Vagina (tissue), 2 donors: Measurements from ENCODE around the gene LIMK2. TPM values are rescaled to one million over a fixed set of nuclear protein-coding genes. Genes with fewer than 3 reads are reported as not detected.
A peak's percentile ranks its signal among the peaks of the same experiment; 100 is the strongest.

ENCODE experiments used
- DNase-seq, 2 donors: peaks; one replicate each; pipeline ENCODE4 v3.0.0-alpha.2; 2017; ENCODE audit errors: extremely low spot score in 2 of 2
- H3K27ac ChIP-seq: fragments of 200-600 bp; sonication (generic); one replicate; pipeline ENCODE4 v1.5.1; 2019
- H3K27me3 ChIP-seq: fragments of 200-600 bp; sonication (generic); one replicate; pipeline ENCODE4 v1.5.1; 2019
- H3K36me3 ChIP-seq, 2 donors: fragments of 200-600 bp; sonication (generic); one replicate each; pipeline ENCODE4 v1.5.1; 2017 to 2019
- H3K4me1 ChIP-seq: fragments of 200-600 bp; sonication (generic); one replicate; pipeline ENCODE4 v1.5.1; 2019
- H3K4me3 ChIP-seq, 2 donors: fragments of 200-600 bp; sonication (generic); 1 replicate in 1 of 2; 2 replicates in 1 of 2; pipeline ENCODE4 v1.5.1; 2016 to 2019
- H3K9me3 ChIP-seq: fragments of 200-600 bp; sonication (generic); one replicate; pipeline ENCODE4 v1.5.1; 2019
- CTCF ChIP-seq, 3 experiments: fragments of 450-650 bp in 2 of 3; fragments of 200-600 bp in 1 of 3; sonication (generic) in 1 of 3; IDR thresholded peaks; one replicate each; pipeline ENCODE4 v1.5.1; 2017 to 2019; ENCODE audit warnings: antibody characterized with exemption in 3 of 3, mild to moderate bottlenecking in 2 of 3, moderate library complexity in 2 of 3
- POLR2A ChIP-seq, 2 donors: fragments of 450-650 bp; IDR thresholded peaks; one replicate each; pipeline ENCODE4 v1.6.1; 2017; ENCODE audit warnings: antibody characterized with exemption in 2 of 2, mild to moderate bottlenecking in 2 of 2, moderate library complexity in 2 of 2
- POLR2AphosphoS5 ChIP-seq, 2 donors: sonication (generic); formaldehyde crosslinking; IDR thresholded peaks; one replicate each; pipeline ENCODE4 v1.9.0; 2017; ENCODE audit warnings: antibody characterized with exemption in 2 of 2, mild to moderate bottlenecking in 2 of 2, low read depth in 1 of 2; ENCODE audit not compliant: insufficient read depth in 1 of 2
- intact Hi-C: fragments of 100-400 bp; cut with DNase I; formaldehyde crosslinking; loops from one replicate; pipeline ENCODE4 v1.15.1; 2023
- total RNA-seq: library from RNA; depleted of rRNA; stranded (reverse); fragments of >200 nt; gene quantifications from one replicate; pipeline ENCODE4 v1.2.3, GENCODE V29; 2016

Gene LIMK2
- total RNA-seq, 1 donor from 2014 or later: 120 TPM

GRCh38 chr22:31206896-31207687, 5.0 kb upstream of the LIMK2 start:
- Histone ChIP-seq H3K27ac (no peak overlapping the region), H3K4me3 (no peak overlapping the region), H3K4me1 (peaks cover 8% of the 10 kb centered on the region), H3K36me3 (peaks cover 0 to 15% of the 10 kb centered on the region in 2 donors), H3K27me3 (no peaks in the 10 kb centered on the region), H3K9me3 (no peaks in the 10 kb centered on the region)
- intact Hi-C loops: no loop called here
- TF ChIP-seq POLR2A (IDR thresholded peaks at IDR 0.05) (no peak), POLR2AphosphoS5 (IDR thresholded peaks at IDR 0.05; ENCODE audit: insufficient read depth in 1 of 2, low read depth in 1 of 2) (peak in 1 of 2 donors; percentile 89)
- no peak for DNase-seq

- Histone ChIP-seq H3K9me3 (no peaks in the 10 kb centered on the region), H3K27ac (peak overlapping the region; percentile 78), H3K36me3 (no peaks in the 10 kb centered on the region), H3K4me3 (no peak overlapping the region), H3K4me1 (peaks cover 19% of the 10 kb centered on the region), H3K27me3 (no peaks in the 10 kb centered on the region)
- intact Hi-C loops: no loop called here
- DNase-seq: no peak
- no peak for TF ChIP-seq CTCF (IDR thresholded peaks at IDR 0.05)
- TF ChIP-seq POLR2AphosphoS5 (IDR thresholded peaks at IDR 0.05; ENCODE audit: insufficient read depth in 1 of 2, low read depth in 1 of 2): no peak
- no peak for TF ChIP-seq POLR2A (IDR thresholded peaks at IDR 0.05)
Observed at GRCh38 chr22:31210556-31211421, 1.3 kb upstream of the LIMK2 start.

- H3K27ac ChIP-seq: peak overlapping the region; percentile 78
- peaks cover 19% of the 10 kb centered on the region for H3K4me1 ChIP-seq
- TF ChIP-seq POLR2A (IDR thresholded peaks at IDR 0.05) (no peak), CTCF (IDR thresholded peaks at IDR 0.05) (no peak), POLR2AphosphoS5 (IDR thresholded peaks at IDR 0.05; ENCODE audit: insufficient read depth in 1 of 2, low read depth in 1 of 2) (no peak)
- H3K27me3 ChIP-seq: no peaks in the 10 kb centered on the region
- H3K9me3 ChIP-seq: no peaks in the 10 kb centered on the region
- intact Hi-C loops: no loop called here
- DNase-seq: no peak
- H3K4me3 ChIP-seq: peak overlapping the region; percentile 72 to 91
- H3K36me3 ChIP-seq: no peaks in the 10 kb centered on the region
Observed at GRCh38 chr22:31211482-31211861, 626 bp upstream of the LIMK2 start.

- Histone ChIP-seq H3K4me3 (peak overlapping the region; percentile 72 to 91), H3K4me1 (peaks cover 30% of the 10 kb centered on the region), H3K27ac (peak overlapping the region; percentile 78), H3K36me3 (no peaks in the 10 kb centered on the region), H3K27me3 (no peaks in the 10 kb centered on the region), H3K9me3 (no peaks in the 10 kb centered on the region)
- TF ChIP-seq POLR2AphosphoS5 (IDR thresholded peaks at IDR 0.05; ENCODE audit: insufficient read depth in 1 of 2, low read depth in 1 of 2) (no peak), POLR2A (IDR thresholded peaks at IDR 0.05) (no peak), CTCF (IDR thresholded peaks at IDR 0.05) (no peak)
- DNase-seq: no peak
- intact Hi-C loops: no loop called here
Observed at GRCh38 chr22:31212783-31213629, 908 bp downstream of the LIMK2 start.

- H3K4me1 ChIP-seq: peaks cover 41% of the 10 kb centered on the region
- no peak for TF ChIP-seq POLR2AphosphoS5 (IDR thresholded peaks at IDR 0.05; ENCODE audit: insufficient read depth in 1 of 2, low read depth in 1 of 2)
- TF ChIP-seq CTCF (IDR thresholded peaks at IDR 0.05): no peak
- no peaks in the 10 kb centered on the region for H3K9me3 ChIP-seq
- DNase-seq: no peak
- no peaks in the 10 kb centered on the region for H3K27me3 ChIP-seq
- H3K4me3 ChIP-seq: no peak overlapping the region
- intact Hi-C loops: no loop called here
- H3K27ac ChIP-seq: no peak overlapping the region
- no peaks in the 10 kb centered on the region for H3K36me3 ChIP-seq
Observed at GRCh38 chr22:31215018-31215535, 3.0 kb downstream of the LIMK2 start.
